Panc1 (cell line): Measurements from ENCODE around the gene CELSR2.

Experiments
- CTCF ChIP-seq: fragments of 450-650 bp; IDR thresholded peaks from 2 replicates; pipeline ENCODE4 v1.5.1; 2017; ENCODE audit warnings: mild to moderate bottlenecking
- POLR2AphosphoS5 ChIP-seq: IDR thresholded peaks from 2 replicates; pipeline ENCODE4 v1.6.1; 2012; ENCODE audit warnings: mild to moderate bottlenecking, low read depth, low read length, moderate library complexity
- TF ChIP-seq, protein P1 (sequence below), 2 experiments: IDR thresholded peaks; 2 replicates each; pipeline ENCODE4 v1.6.1; 2011 to 2012; ENCODE audit warnings: low read depth in 2 of 2, control low read depth in 1 of 2, low read length in 1 of 2, mild to moderate bottlenecking in 1 of 2, moderate library complexity in 1 of 2; ENCODE audit not compliant: insufficient read depth in 1 of 2

GRCh38 chr1:109225711-109226445 is 23.5 kb upstream of the CELSR2 start:
- TF ChIP-seq CTCF (no peak), POLR2AphosphoS5 (no peak)
- TF ChIP-seq, protein P1, sequence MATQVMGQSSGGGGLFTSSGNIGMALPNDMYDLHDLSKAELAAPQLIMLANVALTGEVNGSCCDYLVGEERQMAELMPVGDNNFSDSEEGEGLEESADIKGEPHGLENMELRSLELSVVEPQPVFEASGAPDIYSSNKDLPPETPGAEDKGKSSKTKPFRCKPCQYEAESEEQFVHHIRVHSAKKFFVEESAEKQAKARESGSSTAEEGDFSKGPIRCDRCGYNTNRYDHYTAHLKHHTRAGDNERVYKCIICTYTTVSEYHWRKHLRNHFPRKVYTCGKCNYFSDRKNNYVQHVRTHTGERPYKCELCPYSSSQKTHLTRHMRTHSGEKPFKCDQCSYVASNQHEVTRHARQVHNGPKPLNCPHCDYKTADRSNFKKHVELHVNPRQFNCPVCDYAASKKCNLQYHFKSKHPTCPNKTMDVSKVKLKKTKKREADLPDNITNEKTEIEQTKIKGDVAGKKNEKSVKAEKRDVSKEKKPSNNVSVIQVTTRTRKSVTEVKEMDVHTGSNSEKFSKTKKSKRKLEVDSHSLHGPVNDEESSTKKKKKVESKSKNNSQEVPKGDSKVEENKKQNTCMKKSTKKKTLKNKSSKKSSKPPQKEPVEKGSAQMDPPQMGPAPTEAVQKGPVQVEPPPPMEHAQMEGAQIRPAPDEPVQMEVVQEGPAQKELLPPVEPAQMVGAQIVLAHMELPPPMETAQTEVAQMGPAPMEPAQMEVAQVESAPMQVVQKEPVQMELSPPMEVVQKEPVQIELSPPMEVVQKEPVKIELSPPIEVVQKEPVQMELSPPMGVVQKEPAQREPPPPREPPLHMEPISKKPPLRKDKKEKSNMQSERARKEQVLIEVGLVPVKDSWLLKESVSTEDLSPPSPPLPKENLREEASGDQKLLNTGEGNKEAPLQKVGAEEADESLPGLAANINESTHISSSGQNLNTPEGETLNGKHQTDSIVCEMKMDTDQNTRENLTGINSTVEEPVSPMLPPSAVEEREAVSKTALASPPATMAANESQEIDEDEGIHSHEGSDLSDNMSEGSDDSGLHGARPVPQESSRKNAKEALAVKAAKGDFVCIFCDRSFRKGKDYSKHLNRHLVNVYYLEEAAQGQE (IDR thresholded peaks at IDR 0.05; ENCODE audit: insufficient read depth in 1 of 2, low read depth in 2 of 2, low read length in 1 of 2): no peak
